Measurements from ENCODE around the gene SLFN11.
A peak's percentile ranks its signal among the peaks of the same experiment; 100 is the strongest.
"Not testable (repeated sequence)": the region's sequence is repeated elsewhere in the genome, so short reads cannot be mapped to it uniquely, and the experiment has no call there.

SLFN11 gene

GRCh38 chr17:35350493-35350892, 22.9 kb downstream of the SLFN11 start:
- no peak for DNase-seq

- DNase-seq = peak; percentile 44
Observed at GRCh38 chr17:35345926-35346771, 27.3 kb downstream of the SLFN11 start.

- no peak for DNase-seq
Observed at GRCh38 chr17:35345445-35345925, 27.9 kb downstream of the SLFN11 start.

GRCh38 chr17:35344262-35344661, 29.2 kb downstream of the SLFN11 start:
- no peak for DNase-seq

- DNase-seq = no peak
Observed at GRCh38 chr17:35342276-35342675, 31.1 kb downstream of the SLFN11 start.

GRCh38 chr17:35341411-35341992, 31.9 kb downstream of the SLFN11 start:
- DNase-seq = no peak

GRCh38 chr17:35338230-35338629, 35.2 kb downstream of the SLFN11 start:
- DNase-seq = no peak

GRCh38 chr17:35337364-35337763, 36.1 kb downstream of the SLFN11 start:
- DNase-seq = no peak

GRCh38 chr17:35333578-35333977, 39.8 kb downstream of the SLFN11 start:
- DNase-seq = not testable (repeated sequence)

GRCh38 chr17:35322749-35323148, 50.7 kb downstream of the SLFN11 start:
- DNase-seq = no peak

GRCh38 chr17:35315971-35316370, 57.5 kb downstream of the SLFN11 start:
- DNase-seq = no peak

- no peak for DNase-seq
Observed at GRCh38 chr17:35315283-35315682, 58.1 kb downstream of the SLFN11 start.

- DNase-seq = no peak
Observed at GRCh38 chr17:35314415-35315216, 58.8 kb downstream of the SLFN11 start.

GRCh38 chr17:35313875-35314409, 59.5 kb downstream of the SLFN11 start:
- peak; percentile 26 for DNase-seq

GRCh38 chr17:35312790-35313711, 60.4 kb downstream of the SLFN11 start:
- DNase-seq = peak; percentile 80

GRCh38 chr17:35312346-35312745, 61.1 kb downstream of the SLFN11 start:
- DNase-seq = no peak

GRCh38 chr17:35309345-35309744, 64.1 kb downstream of the SLFN11 start:
- not testable (repeated sequence) for DNase-seq
